ENCODE data around the gene COL4A3. TPM values are rescaled to one million over a fixed set of nuclear protein-coding genes. Genes with fewer than 3 reads are reported as not detected.

Gene COL4A3
- total RNA-seq, 1 donor from 2014 or later, result 1.1 TPM

DNA sequence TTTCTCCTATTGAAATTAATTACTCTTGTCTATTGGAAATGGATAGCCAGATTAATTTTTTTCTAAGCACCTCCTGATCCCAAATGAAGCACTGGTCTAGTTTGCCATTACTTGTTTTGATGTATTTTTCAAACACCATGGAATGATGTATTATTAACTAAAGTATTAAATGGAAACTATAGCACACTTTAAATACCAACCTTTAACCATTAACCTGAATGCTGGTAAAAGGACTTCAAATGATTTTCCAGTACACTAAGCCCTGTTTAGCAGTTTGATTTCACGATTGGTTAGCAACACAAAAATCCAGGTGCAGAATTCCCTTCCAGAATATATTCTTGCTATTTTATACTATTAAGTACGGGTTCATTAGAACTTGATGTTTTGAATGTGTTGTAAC, 37.3 kb downstream of the COL4A3 start:
- Histone ChIP-seq H3K27me3 (no peaks in the 10 kb centered on the region), H3K27ac (no peak overlapping the region), H3K36me3 (no peaks in the 10 kb centered on the region), H3K4me3 (no peak overlapping the region), H3K9me3 (no peaks in the 10 kb centered on the region), H3K4me1 (no peaks in the 10 kb centered on the region)
- TF ChIP-seq, protein P1, sequence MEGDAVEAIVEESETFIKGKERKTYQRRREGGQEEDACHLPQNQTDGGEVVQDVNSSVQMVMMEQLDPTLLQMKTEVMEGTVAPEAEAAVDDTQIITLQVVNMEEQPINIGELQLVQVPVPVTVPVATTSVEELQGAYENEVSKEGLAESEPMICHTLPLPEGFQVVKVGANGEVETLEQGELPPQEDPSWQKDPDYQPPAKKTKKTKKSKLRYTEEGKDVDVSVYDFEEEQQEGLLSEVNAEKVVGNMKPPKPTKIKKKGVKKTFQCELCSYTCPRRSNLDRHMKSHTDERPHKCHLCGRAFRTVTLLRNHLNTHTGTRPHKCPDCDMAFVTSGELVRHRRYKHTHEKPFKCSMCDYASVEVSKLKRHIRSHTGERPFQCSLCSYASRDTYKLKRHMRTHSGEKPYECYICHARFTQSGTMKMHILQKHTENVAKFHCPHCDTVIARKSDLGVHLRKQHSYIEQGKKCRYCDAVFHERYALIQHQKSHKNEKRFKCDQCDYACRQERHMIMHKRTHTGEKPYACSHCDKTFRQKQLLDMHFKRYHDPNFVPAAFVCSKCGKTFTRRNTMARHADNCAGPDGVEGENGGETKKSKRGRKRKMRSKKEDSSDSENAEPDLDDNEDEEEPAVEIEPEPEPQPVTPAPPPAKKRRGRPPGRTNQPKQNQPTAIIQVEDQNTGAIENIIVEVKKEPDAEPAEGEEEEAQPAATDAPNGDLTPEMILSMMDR (IDR thresholded peaks at IDR 0.05), result no peak
- intact Hi-C loops (cut with DNase I), result no loop called here
- no peak for DNase-seq (ENCODE audit: low spot score in 2 of 2)

DNA sequence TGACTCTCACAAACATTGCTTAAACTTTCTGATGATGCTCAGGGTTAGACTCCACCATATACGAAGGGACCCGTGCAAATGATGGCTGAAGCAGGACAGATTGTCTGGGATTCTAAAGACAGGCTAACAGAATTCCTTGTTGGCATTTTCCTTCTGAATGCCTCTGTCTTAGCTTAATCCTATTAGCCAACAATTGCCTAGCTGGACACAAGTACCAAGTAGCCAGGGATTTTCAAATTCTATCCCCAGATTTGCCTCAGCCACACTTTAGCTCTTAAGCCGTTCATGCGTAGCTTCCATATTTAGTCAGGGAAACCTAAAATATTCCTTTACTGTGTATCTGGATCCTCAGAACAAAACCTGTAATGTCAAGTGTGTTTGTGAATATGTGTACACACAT, 40.0 kb downstream of the COL4A3 start:
- H3K27ac ChIP-seq, result no peak overlapping the region
- H3K4me3 ChIP-seq, result no peak overlapping the region
- H3K4me1 ChIP-seq, result no peaks in the 10 kb centered on the region
- no peak for DNase-seq (ENCODE audit: low spot score in 2 of 2)
- H3K9me3 ChIP-seq, result no peaks in the 10 kb centered on the region
- intact Hi-C loops (cut with DNase I), result no loop called here
- TF ChIP-seq, protein P1 (IDR thresholded peaks at IDR 0.05), result no peak
- H3K27me3 ChIP-seq, result no peaks in the 10 kb centered on the region
- no peaks in the 10 kb centered on the region for H3K36me3 ChIP-seq

DNA sequence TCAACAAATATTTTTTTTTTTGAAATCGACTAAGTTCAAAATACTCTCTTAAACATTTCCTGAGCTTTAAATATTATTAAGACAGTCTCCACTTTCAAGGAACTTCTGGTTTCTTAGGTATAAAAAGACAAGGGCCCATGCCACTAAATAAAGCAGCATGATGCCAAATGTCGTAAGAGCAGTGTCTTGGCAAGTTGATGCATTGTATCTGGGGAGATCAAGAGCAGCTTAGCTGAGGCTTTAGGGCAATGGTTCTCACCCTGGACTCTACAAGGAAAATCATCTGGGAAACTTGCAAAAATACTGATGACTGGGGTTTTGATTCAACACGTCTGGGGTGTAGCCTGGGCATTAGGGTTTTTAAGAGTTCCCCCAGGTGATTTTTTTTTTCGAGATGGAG, 41.3 kb downstream of the COL4A3 start:
- TF ChIP-seq, protein P1 (IDR thresholded peaks at IDR 0.05), result no peak
- intact Hi-C loops (cut with DNase I), result no loop called here

DNA sequence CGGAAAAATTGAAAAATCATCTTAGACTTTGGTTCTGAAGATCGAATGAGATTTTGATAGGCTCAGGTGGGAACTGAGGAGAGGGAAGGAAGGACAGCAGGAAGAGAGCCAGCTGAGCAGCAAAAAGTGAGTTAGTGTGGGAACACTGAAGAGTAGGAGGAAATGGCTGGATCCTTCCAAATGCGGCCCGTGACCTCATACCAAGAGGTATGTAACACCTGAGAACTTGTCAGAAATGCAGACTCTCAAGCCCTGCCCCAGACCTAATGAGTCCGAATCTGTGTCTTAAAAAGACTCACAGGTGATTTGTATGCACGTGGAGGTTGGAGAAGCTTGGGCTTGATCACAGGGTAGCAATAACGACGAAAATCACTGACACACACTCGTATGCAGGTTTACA, 42.0 kb downstream of the COL4A3 start:
- Histone ChIP-seq H3K27me3 (no peaks in the 10 kb centered on the region), H3K36me3 (no peaks in the 10 kb centered on the region), H3K4me1 (no peaks in the 10 kb centered on the region), H3K27ac (no peak overlapping the region), H3K4me3 (no peak overlapping the region), H3K9me3 (no peaks in the 10 kb centered on the region)
- TF ChIP-seq, protein P1 (IDR thresholded peaks at IDR 0.05), result no peak
- intact Hi-C loops (cut with DNase I), result no loop called here
- DNase-seq (ENCODE audit: low spot score in 2 of 2), result no peak

More for the DNA sequence above, 41.3 kb downstream of the COL4A3 start:
- Histone ChIP-seq H3K27me3 (no peaks in the 10 kb centered on the region), H3K9me3 (no peaks in the 10 kb centered on the region), H3K4me1 (no peaks in the 10 kb centered on the region), H3K36me3 (no peaks in the 10 kb centered on the region), H3K27ac (no peak overlapping the region), H3K4me3 (no peak overlapping the region)
- DNase-seq (ENCODE audit: low spot score in 2 of 2), result no peak

DNA sequence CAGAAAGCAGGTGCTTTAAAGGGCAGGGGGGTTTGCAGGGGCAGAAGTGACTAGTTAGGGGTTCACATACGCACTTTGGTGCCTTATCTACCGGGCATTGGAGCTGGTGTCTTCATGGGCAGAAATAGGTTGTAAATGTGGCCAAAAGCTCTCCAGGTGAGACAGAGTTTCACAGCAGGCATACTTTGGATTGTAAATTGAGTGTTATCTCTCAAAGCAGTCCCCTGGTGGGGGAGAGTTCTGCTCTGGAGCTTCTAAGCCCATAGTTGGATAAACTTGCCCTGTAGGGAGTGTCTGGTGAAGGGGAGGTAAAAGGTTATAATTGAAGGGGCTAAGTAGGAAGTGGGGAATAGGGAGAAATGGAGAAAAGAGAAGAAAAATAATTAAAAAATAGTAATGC, 43.1 kb downstream of the COL4A3 start:
- no peaks in the 10 kb centered on the region for H3K36me3 ChIP-seq
- no peaks in the 10 kb centered on the region for H3K4me1 ChIP-seq
- no peak overlapping the region for H3K4me3 ChIP-seq
- H3K27me3 ChIP-seq, result no peaks in the 10 kb centered on the region
- TF ChIP-seq, protein P1 (IDR thresholded peaks at IDR 0.05), result no peak
- DNase-seq (ENCODE audit: low spot score in 2 of 2), result no peak
- intact Hi-C loops (cut with DNase I), result no loop called here
- no peak overlapping the region for H3K27ac ChIP-seq
- H3K9me3 ChIP-seq, result no peaks in the 10 kb centered on the region

DNA sequence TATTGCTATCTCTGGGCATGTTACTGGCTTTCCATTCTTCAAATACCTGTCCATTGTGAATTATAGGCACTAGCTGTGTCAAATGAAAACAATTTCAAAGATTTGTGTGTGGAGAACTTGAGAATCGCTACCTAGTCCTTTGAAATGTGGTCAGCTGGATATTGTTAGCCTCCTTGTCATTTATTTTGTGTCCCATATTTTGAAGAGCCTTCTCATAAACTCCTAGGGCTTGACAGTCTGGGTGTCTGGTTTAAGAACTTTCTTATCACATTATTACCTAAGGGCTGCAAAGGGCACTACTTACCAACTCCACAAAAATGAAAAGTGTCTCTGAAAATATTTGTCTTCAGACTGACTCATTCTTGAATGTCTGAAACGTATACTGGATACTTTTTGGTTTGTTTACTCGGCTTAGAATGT, 50.2 kb downstream of the COL4A3 start:
- Histone ChIP-seq H3K27me3 (no peaks in the 10 kb centered on the region), H3K4me3 (no peak overlapping the region), H3K27ac (no peak overlapping the region), H3K4me1 (no peaks in the 10 kb centered on the region), H3K36me3 (no peaks in the 10 kb centered on the region), H3K9me3 (no peaks in the 10 kb centered on the region)
- TF ChIP-seq, protein P1 (IDR thresholded peaks at IDR 0.05), result no peak
- intact Hi-C loops (cut with DNase I), result no loop called here
- DNase-seq (ENCODE audit: low spot score in 2 of 2), result no peak
